Astrocyte of the cerebellum (primary cell): Measurements from ENCODE around the gene COTL1.

Experiments used
- DNase-seq: peaks from one replicate; pipeline ENCODE4 v3.0.0-alpha.2; 2011; ENCODE audit warnings: low read depth
- H3K4me3 ChIP-seq: 2 replicates; pipeline ENCODE4 v1.5.1; 2011; ENCODE audit warnings: mild to moderate bottlenecking, low read depth, low read length, moderate library complexity
- in situ Hi-C: cut with HindIII; loops from 2 replicates; pipeline ENCODE4 v1.10.0; 2017; ENCODE audit warnings: low sequenced_read_pairs
- TF ChIP-seq, protein P1 (sequence below): IDR thresholded peaks from 2 replicates; pipeline ENCODE4 v1.5.1; 2012; ENCODE audit warnings: low read length, low read depth, moderate library complexity, mild to moderate bottlenecking; ENCODE audit errors: missing control alignments

Gene COTL1

DNA sequence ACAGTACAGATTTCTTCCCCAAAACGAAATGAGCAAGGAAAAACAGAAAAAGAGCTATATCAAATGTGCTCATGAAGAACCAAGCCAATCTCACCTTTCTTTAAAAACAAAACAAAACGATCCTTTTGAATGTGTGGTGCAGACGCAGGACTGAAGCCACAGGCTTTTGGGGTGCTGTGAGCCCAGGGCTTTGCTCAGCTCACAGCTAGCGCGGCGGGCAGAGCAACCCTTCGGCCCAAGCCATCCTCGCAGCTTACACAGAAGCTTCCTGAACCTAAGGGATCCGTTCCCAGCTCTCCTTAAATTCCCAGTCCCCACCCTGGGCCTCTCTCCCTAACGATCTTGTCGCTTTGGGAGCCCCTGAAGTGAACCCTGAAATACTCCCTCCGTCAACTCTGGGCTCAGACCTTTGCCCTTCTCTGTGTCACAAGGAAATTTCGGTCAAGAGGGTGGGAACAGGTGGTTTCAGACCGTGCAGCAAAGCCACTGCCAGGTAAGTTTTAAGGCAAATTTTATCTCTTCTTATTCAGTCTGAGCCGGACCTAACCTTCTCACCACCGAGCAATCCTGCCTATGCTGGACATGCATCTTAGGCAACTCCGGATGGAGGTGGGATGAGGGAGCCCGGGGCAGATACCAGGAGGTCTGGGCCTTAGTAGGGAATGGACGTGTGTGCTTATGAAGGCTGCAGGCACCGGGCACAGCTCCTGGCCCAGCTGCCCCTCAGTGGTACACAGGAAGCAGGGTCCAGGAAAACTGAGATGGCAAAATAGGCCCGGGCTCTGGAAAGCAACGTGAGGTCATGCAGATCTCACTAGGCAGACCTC, 52.0 kb downstream of the COTL1 start:
- in situ Hi-C loops = loop anchor here (5.0 kb wide), 1 partner anchor 96 kb away; no protein-coding TSS in a partner anchor
- no peak overlapping the region for H3K4me3 ChIP-seq
- TF ChIP-seq, protein P1, sequence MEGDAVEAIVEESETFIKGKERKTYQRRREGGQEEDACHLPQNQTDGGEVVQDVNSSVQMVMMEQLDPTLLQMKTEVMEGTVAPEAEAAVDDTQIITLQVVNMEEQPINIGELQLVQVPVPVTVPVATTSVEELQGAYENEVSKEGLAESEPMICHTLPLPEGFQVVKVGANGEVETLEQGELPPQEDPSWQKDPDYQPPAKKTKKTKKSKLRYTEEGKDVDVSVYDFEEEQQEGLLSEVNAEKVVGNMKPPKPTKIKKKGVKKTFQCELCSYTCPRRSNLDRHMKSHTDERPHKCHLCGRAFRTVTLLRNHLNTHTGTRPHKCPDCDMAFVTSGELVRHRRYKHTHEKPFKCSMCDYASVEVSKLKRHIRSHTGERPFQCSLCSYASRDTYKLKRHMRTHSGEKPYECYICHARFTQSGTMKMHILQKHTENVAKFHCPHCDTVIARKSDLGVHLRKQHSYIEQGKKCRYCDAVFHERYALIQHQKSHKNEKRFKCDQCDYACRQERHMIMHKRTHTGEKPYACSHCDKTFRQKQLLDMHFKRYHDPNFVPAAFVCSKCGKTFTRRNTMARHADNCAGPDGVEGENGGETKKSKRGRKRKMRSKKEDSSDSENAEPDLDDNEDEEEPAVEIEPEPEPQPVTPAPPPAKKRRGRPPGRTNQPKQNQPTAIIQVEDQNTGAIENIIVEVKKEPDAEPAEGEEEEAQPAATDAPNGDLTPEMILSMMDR = no peak
- no peak for DNase-seq

DNA sequence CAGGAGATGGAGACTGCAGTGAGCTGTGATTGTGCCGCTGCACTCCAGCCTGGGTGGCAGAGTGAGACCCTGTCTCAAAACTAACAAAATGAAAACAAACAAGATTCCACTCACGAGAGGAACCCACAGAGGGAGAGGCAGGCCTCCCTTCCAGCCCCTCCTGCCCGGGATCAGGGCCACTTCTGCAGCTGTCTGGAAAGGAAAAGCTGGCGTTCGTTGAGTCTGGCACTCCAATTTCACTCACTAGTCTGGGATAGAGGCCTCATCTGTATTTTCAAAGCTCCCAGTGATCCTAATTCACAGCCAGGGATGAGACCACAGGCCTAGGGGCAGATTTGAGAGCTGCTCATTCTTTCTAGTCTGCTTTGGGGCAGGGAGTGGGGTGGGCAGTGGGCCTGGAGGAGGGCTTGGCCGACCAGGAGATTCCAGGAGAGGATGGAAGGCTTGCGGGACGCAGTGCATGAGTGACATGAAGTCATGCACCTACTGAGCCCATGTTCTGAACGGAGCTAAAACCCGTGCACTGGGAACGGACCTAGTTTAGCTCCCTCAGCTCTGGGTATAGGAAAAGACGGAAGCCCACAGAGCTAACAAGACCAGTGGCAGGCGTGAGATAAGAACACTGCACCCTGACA, 54.0 kb downstream of the COTL1 start:
- in situ Hi-C loops = no loop called here
- DNase-seq = no peak
- no peak overlapping the region for H3K4me3 ChIP-seq
- TF ChIP-seq, protein P1 = no peak

DNA sequence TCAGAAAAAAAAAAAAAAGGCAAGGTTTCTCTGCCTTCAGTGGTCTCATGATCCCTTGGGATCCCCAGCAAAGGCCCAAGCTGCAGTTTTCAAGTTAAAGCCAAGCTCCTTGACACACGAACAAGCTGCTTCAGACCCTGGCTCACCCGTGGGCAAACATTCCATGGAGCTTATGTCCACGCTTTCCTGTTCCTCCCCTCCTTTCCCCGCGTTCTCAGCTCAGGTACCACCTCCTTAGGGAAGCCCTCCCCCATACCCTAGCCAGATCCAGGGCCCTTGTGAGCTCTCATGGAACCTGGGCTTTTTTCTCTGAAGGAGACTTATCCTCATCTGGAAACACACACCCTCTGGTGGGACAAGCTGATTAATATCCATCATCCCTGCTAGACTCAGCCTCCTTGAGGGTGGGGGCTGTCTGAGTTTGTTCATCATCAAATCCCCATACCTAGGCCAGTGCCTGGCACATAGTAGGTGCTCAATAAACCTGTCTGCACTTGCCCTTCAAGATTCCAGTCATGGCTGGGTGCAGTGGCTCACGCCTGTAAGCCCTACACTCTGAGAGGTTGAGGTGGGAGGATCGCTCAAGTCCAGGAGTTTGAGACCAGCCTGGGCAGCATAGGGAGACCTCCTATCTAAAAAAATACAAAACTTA, 54.7 kb downstream of the COTL1 start:
- in situ Hi-C loops = no loop called here
- H3K4me3 ChIP-seq = no peak overlapping the region
- no peak for DNase-seq
- TF ChIP-seq, protein P1 = no peak

DNA sequence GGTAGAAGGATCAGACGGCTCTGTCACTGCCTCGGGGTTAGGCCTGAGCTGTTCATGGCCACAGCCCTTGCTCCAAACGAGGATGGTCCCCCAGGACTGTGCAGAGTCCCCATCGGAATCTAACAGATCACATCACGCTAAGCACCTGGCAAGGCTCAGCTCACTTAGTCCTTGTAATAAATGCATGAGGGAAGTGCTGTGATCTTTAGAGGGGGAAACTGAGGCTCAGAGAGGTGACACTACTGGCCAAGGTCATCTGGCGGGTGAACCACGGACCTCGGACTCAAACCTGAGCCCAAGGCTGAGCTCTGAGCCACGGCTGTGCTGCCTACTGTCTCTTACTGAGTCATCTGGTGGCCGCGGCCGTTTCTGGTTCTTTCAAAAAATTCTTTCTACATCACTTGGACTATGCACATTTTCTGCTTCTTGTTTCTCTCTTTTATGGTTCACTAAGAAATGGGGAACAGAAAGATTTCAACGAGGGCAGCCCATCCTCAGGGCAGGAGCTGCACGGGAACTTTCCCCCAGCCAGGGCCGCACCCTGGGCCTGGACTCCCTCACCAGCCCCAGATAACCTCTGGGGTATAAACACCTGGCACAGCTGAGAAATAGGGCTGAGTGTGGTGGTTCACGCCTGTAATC, 55.6 kb downstream of the COTL1 start:
- TF ChIP-seq, protein P1 = no peak
- no peak for DNase-seq
- H3K4me3 ChIP-seq = no peak overlapping the region
- in situ Hi-C loops = no loop called here

DNA sequence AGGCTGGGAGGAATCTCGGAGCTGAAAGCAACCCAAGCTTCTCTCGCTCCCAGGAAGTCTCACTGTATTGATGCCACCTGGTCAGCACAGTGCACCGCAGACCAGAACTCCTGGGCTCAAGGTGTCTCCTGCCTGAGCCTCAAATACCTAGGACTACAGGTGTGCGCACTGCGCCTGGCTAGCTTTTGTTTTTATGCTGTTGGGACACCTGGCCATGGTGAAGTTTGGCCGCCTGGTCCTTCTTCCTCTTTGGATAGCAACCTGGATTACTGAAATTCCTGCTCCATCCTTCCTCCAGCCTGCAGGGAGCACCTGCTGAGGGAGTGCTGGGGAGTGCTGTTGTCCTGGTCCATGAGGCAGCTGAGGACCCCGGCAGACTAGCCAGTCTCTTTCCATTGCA, 56.6 kb downstream of the COTL1 start:
- no peak overlapping the region for H3K4me3 ChIP-seq
- TF ChIP-seq, protein P1 = no peak
- in situ Hi-C loops = no loop called here
- DNase-seq = no peak

DNA sequence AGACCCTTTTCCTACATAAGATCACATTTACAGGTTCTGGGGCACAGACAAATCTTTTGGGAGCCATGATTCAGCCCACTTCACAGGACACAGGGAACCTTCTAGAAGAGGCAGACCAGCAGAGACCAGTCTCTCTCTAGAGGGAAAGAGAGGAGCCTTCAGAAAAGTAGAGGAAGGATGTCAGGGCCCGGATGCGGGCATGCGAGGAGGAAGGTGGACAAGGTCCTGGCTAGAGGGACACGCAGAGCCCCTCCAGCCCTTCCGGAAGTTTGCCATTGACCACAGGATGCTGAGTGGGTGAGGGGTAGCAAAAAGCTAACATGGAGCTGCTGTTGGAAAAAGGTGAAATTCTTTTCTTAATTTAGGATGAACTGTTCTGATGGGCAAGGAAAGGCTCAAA, 57.6 kb downstream of the COTL1 start:
- TF ChIP-seq, protein P1 = no peak
- no peak for DNase-seq

More for the DNA sequence above, 57.6 kb downstream of the COTL1 start:
- in situ Hi-C loops = no loop called here
- no peak overlapping the region for H3K4me3 ChIP-seq
